ENCODE measurements around the gene MAB21L1. TPM values are rescaled to one million over a fixed set of nuclear protein-coding genes. Genes with fewer than 3 reads are reported as not detected.

Gene MAB21L1
- total and polyA plus RNA-seq, 2 donors (not counting 3 experiments of a cell fraction or from before 2014, with no cell fraction given) = 0.03 TPM; not detected in 1

GRCh38 chr13:35481777-35482176 lies 5.3 kb upstream of the MAB21L1 start:
- Histone ChIP-seq H3K4me1 (ENCODE audit: control insufficient read depth, extremely low read depth, insufficient read depth, low read length) (no peaks in the 10 kb centered on the region), H3K9me3 (replicated peaks; ENCODE audit: control insufficient read depth, insufficient read depth, low read length) (no peaks in the 10 kb centered on the region), H3K36me3 (ENCODE audit: control insufficient read depth in 2 of 2, extremely low read depth in 1 of 2, insufficient read depth in 2 of 2, low read length in 2 of 2) (no peaks in the 10 kb centered on the region), H3K79me2 (ENCODE audit: control insufficient read depth, insufficient read depth, low read length) (no peaks in the 10 kb centered on the region), H4K20me1 (replicated peaks; ENCODE audit: control insufficient read depth, extremely low read depth, insufficient read depth, low read length) (no peaks in the 10 kb centered on the region), H3K27ac (ENCODE audit: insufficient read depth, low read depth, low read length) (no peak overlapping the region), H2AFZ (ENCODE audit: low read depth, low read length) (no peak overlapping the region), H3K9me1 (replicated peaks; ENCODE audit: control insufficient read depth, extremely low read depth, insufficient read depth, low read length) (peaks cover 2% of the 10 kb centered on the region), H3K4me2 (ENCODE audit: insufficient read depth, low read length) (no peak overlapping the region), H3K9ac (replicated peaks; ENCODE audit: extremely low read depth, insufficient read depth, low read length) (no peak overlapping the region), H3K4me3 (replicated peaks in 1 of 3; ENCODE audit: insufficient read depth in 1 of 3, low read depth in 1 of 3, low read length in 3 of 3) (no peak overlapping the region), H3K27me3 (ENCODE audit: control insufficient read depth in 2 of 2, insufficient read depth in 2 of 2, low read length in 2 of 2) (no peaks in the 10 kb centered on the region)
- BruUV-seq (replicated peaks) = no TSS peak
- POLR2A ChIA-PET = no interaction called here
- DNase-seq (ENCODE audit: low read depth, low spot score) = no peak
- TF ChIP-seq CTCF (IDR thresholded peaks at IDR 0.05; ENCODE audit: extremely low read depth in 1 of 2, insufficient read depth in 1 of 2, low read depth in 1 of 2, low read length in 2 of 2) (no peak), MYC (IDR thresholded peaks at IDR 0.05; ENCODE audit: low read depth, low read length) (no peak), POLR2A (IDR thresholded peaks at IDR 0.05; ENCODE audit: low read depth, low read length) (no peak), POLR2AphosphoS5 (IDR thresholded peaks at IDR 0.05; ENCODE audit: insufficient read depth, low read depth, low read length) (no peak), MAX (IDR thresholded peaks at IDR 0.05; ENCODE audit: insufficient read depth, insufficient read length) (no peak), GATA2 (IDR thresholded peaks at IDR 0.05; ENCODE audit: insufficient read depth, insufficient read length, low read depth, low read length) (no peak), FOS (IDR thresholded peaks at IDR 0.05; ENCODE audit: borderline replicate concordance, insufficient read depth, low read length) (no peak), JUN (IDR thresholded peaks at IDR 0.05; ENCODE audit: borderline replicate concordance, insufficient read depth, insufficient read length, low read depth) (no peak), EZH2 (IDR thresholded peaks at IDR 0.05; ENCODE audit: borderline replicate concordance, low read depth, low read length, severe bottlenecking) (no peak)
- no peak for FAIRE-seq
- CTCF ChIA-PET = no interaction called here
- intact Hi-C loops (cut with micrococcal nuclease) (no loop called here), dilution Hi-C loops (cut with MboI; ENCODE audit: extremely low pct_ligation_motif_present, low sequenced_read_pairs) (no loop called here)

Data from endothelial cell of umbilical vein (primary cell).